ENCODE data around the gene CCDC174. TPM values are rescaled to one million over a fixed set of nuclear protein-coding genes. Genes with fewer than 3 reads are reported as not detected.

CCDC174 gene
- total and polyA plus RNA-seq, 7 donors: 10.8 to 21.3 (median 13.3) TPM

GRCh38 chr3:14640734-14641133 is 10.8 kb upstream of the CCDC174 start:
- H3K4me3 ChIP-seq: no peak overlapping the region
- H3K9me3 ChIP-seq: no peaks in the 10 kb centered on the region
- WGBS, 2 donors: 24 to 44% methylated on average over 2 of the region's 2 CpGs
- H3K27me3 ChIP-seq: peaks cover 0 to 49% (median 0%) of the 10 kb centered on the region in 3 donors
- intact Hi-C loops (cut with DNase I): no loop called here
- TF ChIP-seq CTCF (IDR thresholded peaks at IDR 0.05) (no peak), EP300 (IDR thresholded peaks at IDR 0.05) (no peak), POLR2AphosphoS5 (IDR thresholded peaks at IDR 0.05) (no peak), POLR2A (IDR thresholded peaks at IDR 0.05) (no peak)
- DNase-seq: no peak
- H3K27ac ChIP-seq: no peak overlapping the region
- no peaks in the 10 kb centered on the region for H3K36me3 ChIP-seq
- no peaks in the 10 kb centered on the region for H3K4me1 ChIP-seq

- Histone ChIP-seq H3K27ac (no peak overlapping the region), H3K36me3 (no peaks in the 10 kb centered on the region), H3K27me3 (peaks cover 0 to 49% (median 0%) of the 10 kb centered on the region in 3 donors), H3K4me3 (no peak overlapping the region), H3K4me1 (no peaks in the 10 kb centered on the region), H3K9me3 (no peaks in the 10 kb centered on the region)
- TF ChIP-seq POLR2A (IDR thresholded peaks at IDR 0.05) (no peak), POLR2AphosphoS5 (IDR thresholded peaks at IDR 0.05) (no peak)
- DNase-seq: no peak
- 80 to 90% methylated on average over 4 of the region's 4 CpGs for WGBS, 2 donors
- intact Hi-C loops (cut with DNase I): no loop called here
Measured at GRCh38 chr3:14641346-14641745, 10.2 kb upstream of the CCDC174 start.

- 85 to 91% methylated on average over 5 of the region's 5 CpGs for WGBS, 2 donors
- Histone ChIP-seq H3K4me3 (no peak overlapping the region), H3K27me3 (peaks cover 0 to 19% (median 0%) of the 10 kb centered on the region in 3 donors), H3K36me3 (no peaks in the 10 kb centered on the region), H3K4me1 (peaks cover 0 to 1% (median under 1%) of the 10 kb centered on the region in 4 donors), H3K27ac (no peak overlapping the region), H3K9me3 (no peaks in the 10 kb centered on the region)
- DNase-seq: no peak
- intact Hi-C loops (cut with DNase I): no loop called here
- TF ChIP-seq POLR2AphosphoS5 (IDR thresholded peaks at IDR 0.05) (no peak), CTCF (IDR thresholded peaks at IDR 0.05) (no peak), EP300 (IDR thresholded peaks at IDR 0.05) (no peak), POLR2A (IDR thresholded peaks at IDR 0.05) (no peak)
Measured at GRCh38 chr3:14645453-14645852, 6.1 kb upstream of the CCDC174 start.

- H3K4me3 ChIP-seq: no peak overlapping the region
- H3K27ac ChIP-seq: no peak overlapping the region
- no peaks in the 10 kb centered on the region for H3K9me3 ChIP-seq
- no peaks in the 10 kb centered on the region for H3K36me3 ChIP-seq
- no peak for TF ChIP-seq CTCF (IDR thresholded peaks at IDR 0.05)
- TF ChIP-seq EP300 (IDR thresholded peaks at IDR 0.05): no peak
- no peak for TF ChIP-seq POLR2A (IDR thresholded peaks at IDR 0.05)
- TF ChIP-seq POLR2AphosphoS5 (IDR thresholded peaks at IDR 0.05): no peak
- DNase-seq: no peak
- WGBS, 2 donors: 80 to 84% methylated on average over 6 of the region's 6 CpGs
- intact Hi-C loops (cut with DNase I): no loop called here
- peaks cover 0 to 8% (median 4%) of the 10 kb centered on the region in 4 donors for H3K4me1 ChIP-seq
- H3K27me3 ChIP-seq: peaks cover 0 to 12% (median 0%) of the 10 kb centered on the region in 3 donors
Measured at GRCh38 chr3:14646131-14646573, 5.4 kb upstream of the CCDC174 start.

- Histone ChIP-seq H3K4me3 (no peak overlapping the region), H3K9me3 (no peaks in the 10 kb centered on the region), H3K4me1 (peaks cover 0 to 8% (median 4%) of the 10 kb centered on the region in 4 donors), H3K27me3 (peaks cover 0 to 5% (median 0%) of the 10 kb centered on the region in 3 donors), H3K36me3 (no peaks in the 10 kb centered on the region), H3K27ac (no peak overlapping the region)
- TF ChIP-seq EP300 (IDR thresholded peaks at IDR 0.05) (no peak), POLR2AphosphoS5 (IDR thresholded peaks at IDR 0.05) (no peak), POLR2A (IDR thresholded peaks at IDR 0.05) (no peak), CTCF (IDR thresholded peaks at IDR 0.05) (no peak)
- WGBS, 2 donors: 88 to 91% methylated on average over 9 of the region's 9 CpGs
- intact Hi-C loops (cut with DNase I): no loop called here
- DNase-seq: no peak
Measured at GRCh38 chr3:14646589-14647413, 4.8 kb upstream of the CCDC174 start.
